GM18502 (cell line): ENCODE measurements around the gene USP37.

Source experiments
- ATAC-seq: cut with Tn5 transposase; IDR thresholded peaks from one replicate; pipeline ENCODE4 v1.9.1; 2021; ENCODE audit warnings: mild to moderate bottlenecking; ENCODE audit not compliant: unreplicated experiment, poor library complexity

The USP37 gene

GRCh38 chr2:218568190-218569037, at the start of gene USP37, which contains the start of gene CNOT9:
TSS of gene USP37 (minus strand) at chr2:218568351. CDS start at chr2:218558653, 9,698 bp downstream.
TSS of gene CNOT9 (plus strand) at chr2:218568839. CDS start at chr2:218568955, 116 bp downstream.
- peak; percentile 82 for ATAC-seq

DNA sequence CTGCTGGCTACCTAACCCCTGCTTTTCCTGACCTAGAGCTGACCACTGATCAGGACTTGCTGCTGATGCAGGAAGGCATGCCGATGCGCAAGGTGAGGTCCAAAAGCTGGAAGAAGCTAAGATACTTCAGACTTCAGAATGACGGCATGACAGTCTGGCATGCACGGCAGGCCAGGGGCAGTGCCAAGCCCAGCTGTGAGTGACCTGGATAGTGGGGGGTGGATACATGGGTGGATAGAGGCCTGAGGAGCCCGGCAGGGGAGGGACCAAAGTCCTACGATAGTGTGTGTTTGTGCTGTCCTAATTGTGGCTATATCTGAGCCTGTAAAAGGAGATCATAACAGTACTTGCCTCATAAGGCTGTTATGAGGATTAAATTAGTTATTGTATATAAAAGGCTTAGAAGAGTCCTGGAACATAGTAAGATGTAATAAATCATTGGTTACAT, 47.7 kb upstream of the USP37 start:
- no peak for ATAC-seq

GRCh38 chr2:218607436-218608115, 39.4 kb upstream of the USP37 start, which contains the start of gene PLCD4:
TSS of gene PLCD4 (plus strand) at chr2:218607899. CDS start at chr2:218615740, 7,841 bp downstream.
- no peak for ATAC-seq

GRCh38 chr2:218605432-218605831, 37.3 kb upstream of the USP37 start:
- no peak for ATAC-seq

DNA sequence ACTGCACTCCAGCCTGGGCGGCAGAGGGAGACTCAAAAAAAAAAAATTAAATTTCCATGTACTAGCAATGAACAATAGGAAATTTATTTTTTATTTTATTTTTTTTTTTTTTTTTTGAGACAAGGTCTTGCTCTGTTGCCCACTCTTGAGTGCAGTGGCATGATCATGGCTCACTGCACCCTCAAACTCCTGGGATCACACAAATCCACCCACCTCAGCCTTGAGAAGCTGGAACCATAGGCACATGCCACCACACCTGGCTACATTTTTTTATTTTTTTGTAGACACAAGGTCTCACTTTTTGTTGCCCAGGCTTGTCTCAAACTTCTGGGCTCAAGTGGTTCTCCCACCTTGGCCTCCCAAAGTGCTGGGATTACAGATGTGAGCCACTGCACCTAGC, 17.4 kb upstream of the USP37 start:
- ATAC-seq = no peak

DNA sequence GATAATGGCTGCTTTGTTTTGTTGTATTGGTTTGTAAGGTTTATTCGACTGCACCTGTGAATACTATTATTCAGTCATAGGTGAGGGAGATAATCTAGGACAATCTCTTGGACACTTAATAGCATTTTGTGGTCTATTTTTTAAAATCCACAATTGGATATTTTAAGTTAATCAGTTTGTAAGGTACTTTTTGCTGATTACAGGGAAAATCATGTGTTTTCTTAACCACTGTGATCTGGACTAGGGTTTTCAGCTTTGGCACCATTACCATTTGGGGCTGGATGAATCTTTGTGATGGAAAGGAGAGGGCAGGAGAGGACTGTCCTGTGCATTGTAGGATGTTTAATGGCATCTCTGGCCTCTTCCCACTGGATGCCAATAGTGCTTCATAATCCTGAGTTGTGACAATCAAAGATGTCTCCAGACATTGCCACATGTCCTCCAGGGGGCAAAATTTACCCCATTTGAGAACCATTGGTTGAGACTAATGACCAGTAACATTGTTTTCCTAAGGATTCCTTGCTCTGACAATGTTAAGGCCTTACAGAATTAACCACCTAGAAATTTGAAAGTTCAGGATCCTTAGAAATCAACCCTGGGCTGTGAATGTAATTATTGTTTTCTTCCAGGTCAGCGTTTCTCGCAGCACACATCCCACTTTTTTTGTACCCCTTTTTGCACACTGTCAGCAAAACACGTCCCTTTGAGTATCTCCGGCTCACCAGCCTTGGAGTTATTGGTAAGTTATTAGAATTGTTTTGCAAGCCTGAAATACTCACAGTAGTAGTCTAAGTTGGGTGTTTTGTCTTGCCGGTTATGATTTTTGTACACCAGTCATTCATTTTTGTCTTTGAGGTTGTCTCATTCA, 16.1 kb upstream of the USP37 start:
- no peak for ATAC-seq

DNA sequence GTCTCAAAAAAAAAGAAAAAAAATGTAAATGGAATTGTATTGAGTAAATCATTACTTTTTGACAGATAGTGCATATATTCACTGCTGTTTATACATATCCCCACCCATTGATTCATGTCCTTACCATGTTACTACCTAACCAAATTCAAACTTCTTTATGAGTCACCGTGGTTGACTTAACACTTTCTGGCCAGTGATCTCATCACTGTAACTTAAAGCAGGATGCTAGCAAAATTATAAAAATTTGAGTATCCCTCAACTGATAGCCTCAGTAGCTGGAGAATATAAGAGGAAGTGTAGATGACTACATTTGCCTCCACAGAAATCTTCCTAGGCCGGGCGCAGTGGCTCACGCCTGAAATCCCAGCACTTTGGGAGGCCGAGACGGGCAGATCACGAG, 13.9 kb upstream of the USP37 start:
- ATAC-seq = peak; percentile 66

DNA sequence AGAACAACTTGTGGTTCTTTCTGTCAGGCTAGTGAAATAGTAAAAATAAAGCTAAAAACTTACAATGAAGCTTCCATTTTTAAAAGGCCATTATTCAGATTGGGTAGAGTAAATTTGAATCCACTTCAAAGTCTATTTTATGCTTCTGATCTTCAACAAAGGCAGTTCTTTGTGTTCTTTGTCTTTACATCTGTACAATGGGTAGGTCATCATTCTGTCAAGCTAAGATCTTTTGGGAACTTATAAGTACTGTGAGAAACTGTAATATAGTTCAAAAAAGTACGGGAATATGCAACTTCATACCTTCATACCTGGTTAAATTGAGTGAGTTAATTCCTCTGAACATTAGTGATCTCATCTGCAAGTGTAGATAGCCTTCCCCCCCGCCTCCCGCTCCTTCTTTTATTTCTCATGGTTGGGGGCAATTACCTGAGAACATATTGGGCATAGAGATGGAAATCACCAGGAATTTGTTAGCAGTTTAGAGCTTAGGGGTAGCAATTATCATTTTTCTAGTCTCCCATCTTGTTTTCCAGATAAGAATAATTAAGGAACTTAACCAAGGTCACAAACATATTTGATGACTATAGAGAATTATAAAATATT, 10.2 kb upstream of the USP37 start:
- ATAC-seq = no peak

DNA sequence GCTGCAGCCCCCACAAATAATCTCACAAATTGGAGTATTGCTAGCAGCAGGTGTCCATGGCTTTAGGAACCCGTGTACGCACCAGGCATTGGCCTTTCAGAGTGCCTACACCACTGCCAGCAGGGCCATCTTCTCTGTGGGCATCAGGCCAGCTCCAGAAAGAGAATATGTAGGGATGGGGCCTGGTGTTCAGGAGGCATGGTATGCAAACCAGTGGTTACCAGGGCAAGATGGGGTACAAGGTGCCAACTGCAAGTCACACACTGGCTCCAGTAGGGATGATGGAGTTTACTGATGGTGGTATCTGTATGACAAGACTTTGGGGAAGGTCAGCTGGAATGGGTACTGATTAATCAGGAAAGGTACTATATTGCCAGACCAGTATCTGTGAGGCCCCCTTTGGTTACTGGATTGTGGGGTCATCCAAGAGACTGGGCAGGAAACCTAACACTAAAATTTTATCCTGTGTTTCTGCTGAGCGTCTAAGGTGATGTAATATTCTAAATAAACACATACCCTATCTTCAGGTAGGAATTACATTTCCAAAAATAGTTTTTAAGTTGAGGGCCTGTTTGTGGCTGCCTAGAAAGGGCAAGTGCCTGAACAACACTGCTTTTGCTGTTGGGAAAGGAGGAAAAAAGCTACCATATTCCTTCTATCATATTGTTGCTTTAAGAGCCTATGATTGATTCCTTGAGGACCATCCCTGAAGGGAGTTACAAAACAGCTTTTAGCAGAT, 9.5 kb upstream of the USP37 start:
- ATAC-seq = no peak

- ATAC-seq = no peak
Measured at GRCh38 chr2:218576854-218577253, 8.7 kb upstream of the USP37 start.

GRCh38 chr2:218570850-218571249, 2.7 kb upstream of the USP37 start:
- ATAC-seq = no peak

- no peak for ATAC-seq
Measured at GRCh38 chr2:218569661-218570500, 1.7 kb upstream of the USP37 start.

DNA sequence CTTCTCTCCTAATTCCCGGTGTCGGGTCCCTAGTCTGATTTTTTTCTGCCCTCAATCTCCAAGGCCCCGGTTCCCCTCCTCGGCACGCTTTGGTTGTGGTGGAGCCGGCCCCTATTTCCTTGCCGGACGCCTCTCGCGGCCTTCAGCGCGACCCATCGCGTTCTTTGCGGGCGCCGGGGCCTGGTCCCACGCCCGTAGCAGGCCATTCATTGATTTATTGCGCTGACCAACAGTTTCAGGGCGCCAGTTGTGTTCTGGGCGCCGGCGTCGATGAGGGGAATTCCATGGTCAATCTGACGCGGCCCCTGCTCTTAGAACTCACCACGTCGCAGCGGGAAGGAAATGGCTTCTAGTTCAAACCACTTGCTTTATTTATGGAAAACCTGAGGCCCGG, 884 bp upstream of the USP37 start:
- ATAC-seq = peak; percentile 27

- peak; percentile 48 for ATAC-seq
Measured at GRCh38 chr2:218567797-218568189, 358 bp downstream of the USP37 start.

DNA sequence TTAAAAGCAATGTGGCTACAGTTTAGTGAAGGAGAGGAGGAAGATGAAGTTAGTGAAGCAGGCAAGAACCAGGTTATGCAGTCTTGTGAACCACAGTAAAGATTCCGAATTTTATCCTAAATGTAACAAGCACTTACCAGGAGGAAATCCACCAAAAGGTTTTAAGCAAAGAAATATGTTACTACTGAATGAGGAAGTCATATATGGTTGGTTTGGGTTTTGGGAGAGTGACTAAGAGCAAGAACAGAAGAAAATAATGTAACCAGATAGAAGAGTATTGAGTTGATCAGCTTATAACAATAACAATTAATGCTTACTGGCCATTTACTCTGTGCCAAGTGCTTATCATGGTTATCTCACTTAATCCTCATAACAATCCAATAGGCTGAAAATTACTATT, 1.9 kb downstream of the USP37 start:
- ATAC-seq = no peak

DNA sequence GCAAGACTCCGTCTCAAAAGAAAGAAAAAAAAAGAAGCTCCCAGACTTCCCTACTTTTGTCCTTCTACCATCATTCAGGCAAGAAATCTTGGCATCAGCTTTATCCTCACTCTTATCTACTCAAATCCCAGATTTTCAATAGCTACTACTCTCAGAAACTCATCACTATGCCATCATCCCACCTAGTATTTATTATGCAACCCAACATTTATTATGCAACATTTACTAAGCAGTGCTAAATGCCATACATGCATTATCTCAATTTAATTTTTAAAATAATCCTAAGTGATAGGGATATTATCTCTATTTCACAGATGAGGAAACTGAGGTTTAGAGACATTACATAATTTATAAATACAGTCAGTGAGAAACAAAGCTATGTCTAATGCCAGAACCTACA, 4.1 kb downstream of the USP37 start:
- ATAC-seq = no peak

DNA sequence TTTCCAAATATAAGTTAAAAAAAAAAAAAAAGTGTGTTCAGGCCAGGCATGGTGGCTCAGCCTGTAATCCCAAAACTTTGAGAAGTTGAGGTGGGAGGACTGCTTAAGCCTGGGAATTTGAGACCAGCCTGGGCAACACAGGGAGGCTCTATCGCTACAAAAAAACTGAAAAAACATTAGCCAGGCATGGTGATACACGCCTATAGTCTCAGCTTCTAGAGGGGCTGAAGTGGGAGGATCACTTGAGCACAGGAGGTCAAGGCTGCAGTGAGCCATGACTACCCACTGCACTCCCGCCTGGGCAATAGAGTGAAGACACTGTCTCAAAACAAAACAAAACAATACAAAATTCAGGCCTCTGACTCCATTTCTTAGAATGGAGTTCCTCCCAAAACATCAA, 9.2 kb downstream of the USP37 start:
- no peak for ATAC-seq

GRCh38 chr2:218557941-218558340, 10.2 kb downstream of the USP37 start:
- ATAC-seq = no peak

DNA sequence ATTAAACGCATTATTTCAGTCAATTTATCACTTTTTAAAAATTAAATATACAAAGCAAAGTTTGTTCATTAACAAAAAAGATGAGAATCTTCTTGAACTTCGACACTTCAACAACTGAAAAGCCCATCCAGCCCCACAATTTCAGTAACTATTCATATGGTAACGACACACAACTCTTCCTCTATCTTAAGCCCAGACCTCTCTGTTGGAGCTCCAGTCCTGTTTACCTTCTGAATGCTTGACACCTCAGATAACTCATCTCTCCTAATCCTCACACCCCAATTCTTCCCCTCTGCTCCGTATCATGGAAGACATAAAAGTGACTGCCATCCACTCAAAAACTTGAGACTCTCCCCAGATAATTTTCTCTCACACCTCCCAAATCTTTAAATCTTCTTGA, 12.6 kb downstream of the USP37 start:
- no peak for ATAC-seq
